NCI-H2107 treated with DMSO at 0.1 percent for 48 hours (cell line): Measurements from ENCODE around the gene SLITRK5.

Experiments
- DNase-seq: peaks from one replicate; lab custom pipeline; 2025; ENCODE audit not compliant: unreplicated experiment; lab: John Stamatoyannopoulos, UW

Gene SLITRK5

DNA sequence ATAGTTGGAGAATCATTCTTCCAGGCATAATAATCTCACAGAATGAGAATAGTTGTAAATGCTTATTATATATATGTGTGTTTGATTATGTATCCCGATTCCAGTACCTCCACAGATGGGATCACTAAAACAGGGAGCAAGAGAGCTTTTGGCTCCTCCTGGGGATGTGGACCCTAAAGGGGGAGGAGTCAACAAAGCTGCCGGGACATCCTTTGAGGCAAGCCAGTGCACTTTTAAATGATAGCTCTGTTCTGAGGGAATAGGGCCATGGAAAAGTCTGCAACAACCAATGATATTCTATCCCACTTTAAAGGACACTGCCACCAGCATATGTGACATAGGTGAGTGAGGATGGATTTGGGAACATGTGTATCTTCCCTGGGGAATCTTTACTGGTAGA lies 40.8 kb downstream of the SLITRK5 start:
- DNase-seq: no peak
